Panc1 (cell line): Measurements from ENCODE around the gene SMOC2.

Experiments
- CTCF ChIP-seq: fragments of 450-650 bp; IDR thresholded peaks from 2 replicates; pipeline ENCODE4 v1.5.1; 2017; ENCODE audit warnings: mild to moderate bottlenecking
- POLR2AphosphoS5 ChIP-seq: IDR thresholded peaks from 2 replicates; pipeline ENCODE4 v1.6.1; 2012; ENCODE audit warnings: mild to moderate bottlenecking, low read depth, low read length, moderate library complexity

- TF ChIP-seq CTCF (no peak), POLR2AphosphoS5 (no peak)
Observed at GRCh38 chr6:168529214-168529613, 88.2 kb downstream of the SMOC2 start.
